Psoas muscle (tissue), 8 donors: ENCODE measurements around the gene RGS3. TPM values are rescaled to one million over a fixed set of nuclear protein-coding genes. Genes with fewer than 3 reads are reported as not detected.
A peak's percentile ranks its signal among the peaks of the same experiment; 100 is the strongest.

Source experiments
- ATAC-seq, 4 donors: fragments of 200-7000 bp; cut with Tn5 transposase; one replicate each; pipeline ENCODE4 v1.9.1; 2020; ENCODE audit warnings: moderate library complexity in 3 of 4, mild to moderate bottlenecking in 2 of 4
- DNase-seq, 2 donors: peaks; one replicate each; pipeline ENCODE4 v3.0.0-alpha.2; 2020
- H3K27ac ChIP-seq: fragments of 200-600 bp; one replicate; pipeline ENCODE4 v1.8.0; 2022
- H3K27me3 ChIP-seq, 3 donors: fragments of 200-600 bp in 1 of 3; one replicate each; pipeline versions ENCODE4 v1.6.1 to v1.8.0; 2013 to 2022; ENCODE audit warnings: low read length in 2 of 3, mild to moderate bottlenecking in 2 of 3, moderate library complexity in 1 of 3; ENCODE audit not compliant: insufficient read depth in 3 of 3
- H3K36me3 ChIP-seq, 2 donors: fragments of 200-600 bp in 1 of 2; one replicate each; pipeline versions ENCODE4 v1.6.1 to v1.8.0; 2013 to 2022; ENCODE audit warnings: low read depth in 1 of 2, mild to moderate bottlenecking in 1 of 2, moderate library complexity in 1 of 2; ENCODE audit not compliant: insufficient read depth in 1 of 2
- H3K4me1 ChIP-seq: fragments of 200-600 bp; one replicate; pipeline ENCODE4 v1.8.0; 2022
- H3K4me3 ChIP-seq: fragments of 200-600 bp; one replicate; pipeline ENCODE4 v1.8.0; 2022; ENCODE audit warnings: mild to moderate bottlenecking
- H3K9me3 ChIP-seq: fragments of 200-600 bp; one replicate; pipeline ENCODE4 v1.8.0; 2022
- WGBS, 3 donors: extraction: QIAGEN DNeasy Blood & Tissue Kit; methylation state at CpG; one replicate each; pipeline versions ENCODE4 v1.1.6 to v1.1.7; 2013; 5-methylcytosine and 5-hydroxymethylcytosine counted together
- intact Hi-C, 2 donors: fragments of 100-400 bp; cut with DNase I; formaldehyde crosslinking; loops; one replicate each; pipeline versions ENCODE4 v1.11.0 to v1.14.2; 2022
- polyA plus RNA-seq, 3 donors: library from polyadenylated mRNA; stranded (reverse); fragments of 200-250 nt; gene quantifications; one replicate each; pipeline ENCODE4 v1.2.3, GENCODE V29; 2013
- total RNA-seq, 4 donors: library from RNA; stranded (reverse); fragmentation: NEBNext Ultra II Directional in 2 of 4; extraction: Animal tissue kit (Norgen Biotek cat#: 25700) in 2 of 4; gene quantifications; one replicate each; pipeline versions ENCODE4 v1.2.1 to v1.2.4, GENCODE V29; 2021 to 2023
- TF ChIP-seq, protein P1 (sequence below): fragments of 200-600 bp; IDR thresholded peaks from one replicate; pipeline ENCODE4 v1.8.0; 2022; ENCODE audit warnings: antibody characterized with exemption
- donor health status: healthy with polysubstance abuse.
- donor health status: DM: no; HTN: no; CAD: no; lungs with moderate emphysema.
- donor health status: Bipolar disorder and iron deficiency.
- donor health status: healthy.
- donor health status: DM: yes; HTN: yes; CAD: no.
- donor health status: DM: no; HTN: no; CAD: no.
- donor health status: DM: no; HTN: no; CAD: no.
- donor health status: DM: yes; HTN: yes; CAD: no.

The RGS3 gene
- total and polyA plus RNA-seq, 7 donors = 7.1 to 38.1 (median 14.6) TPM

DNA sequence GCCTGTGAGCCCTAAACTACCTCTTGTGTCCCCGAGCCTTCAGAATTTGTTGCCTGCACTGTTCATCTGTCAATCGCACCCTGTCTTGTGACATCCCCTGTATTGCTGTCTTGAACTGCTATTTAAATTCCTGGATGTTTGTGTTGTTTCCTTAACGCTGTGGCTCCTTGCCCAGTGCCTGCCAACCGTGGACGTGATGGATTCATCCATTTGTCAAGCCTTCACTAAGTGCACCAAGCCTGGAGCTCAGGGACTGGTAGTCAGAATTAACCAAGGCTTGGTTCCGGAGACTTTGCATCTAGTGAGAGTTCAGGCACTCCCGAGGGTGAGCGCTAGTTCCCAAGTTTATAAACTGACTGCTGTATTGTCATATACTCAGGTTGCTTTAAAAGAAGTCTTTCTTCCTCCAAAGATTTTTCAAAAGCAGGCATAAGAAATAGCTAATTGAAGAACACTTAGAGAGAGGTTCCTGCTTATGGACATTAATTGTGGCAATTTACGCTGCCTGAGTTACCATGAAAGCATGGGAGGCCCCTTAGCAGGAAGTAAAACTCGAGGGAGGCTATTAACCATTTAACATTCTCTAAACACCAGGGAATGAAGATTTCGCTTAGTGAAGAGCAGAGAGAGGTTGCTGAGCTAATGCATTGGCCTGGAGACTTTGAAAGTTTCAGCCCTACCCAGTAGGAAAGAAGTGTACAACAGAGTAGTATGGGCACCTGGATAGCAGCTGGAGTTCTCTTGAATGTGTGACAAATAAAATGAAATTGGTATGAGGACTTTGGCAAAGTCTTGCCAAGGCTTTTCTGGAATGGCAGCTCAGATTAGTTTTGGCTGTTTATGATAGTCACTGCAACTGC, 29.0 kb downstream of the RGS3 start:
- WGBS, 3 donors = 25 to 31% (median 28%) methylated on average over 11 of the region's 11 CpGs
- no peaks in the 10 kb centered on the region for H3K36me3 ChIP-seq
- intact Hi-C loops = loop anchor here in 1 of 2 donors (5.0 kb wide), 1 partner anchor 55 kb away; no protein-coding TSS in a partner anchor
- H3K27me3 ChIP-seq = no peaks in the 10 kb centered on the region
- no peak overlapping the region for H3K4me3 ChIP-seq
- TF ChIP-seq, protein P1, sequence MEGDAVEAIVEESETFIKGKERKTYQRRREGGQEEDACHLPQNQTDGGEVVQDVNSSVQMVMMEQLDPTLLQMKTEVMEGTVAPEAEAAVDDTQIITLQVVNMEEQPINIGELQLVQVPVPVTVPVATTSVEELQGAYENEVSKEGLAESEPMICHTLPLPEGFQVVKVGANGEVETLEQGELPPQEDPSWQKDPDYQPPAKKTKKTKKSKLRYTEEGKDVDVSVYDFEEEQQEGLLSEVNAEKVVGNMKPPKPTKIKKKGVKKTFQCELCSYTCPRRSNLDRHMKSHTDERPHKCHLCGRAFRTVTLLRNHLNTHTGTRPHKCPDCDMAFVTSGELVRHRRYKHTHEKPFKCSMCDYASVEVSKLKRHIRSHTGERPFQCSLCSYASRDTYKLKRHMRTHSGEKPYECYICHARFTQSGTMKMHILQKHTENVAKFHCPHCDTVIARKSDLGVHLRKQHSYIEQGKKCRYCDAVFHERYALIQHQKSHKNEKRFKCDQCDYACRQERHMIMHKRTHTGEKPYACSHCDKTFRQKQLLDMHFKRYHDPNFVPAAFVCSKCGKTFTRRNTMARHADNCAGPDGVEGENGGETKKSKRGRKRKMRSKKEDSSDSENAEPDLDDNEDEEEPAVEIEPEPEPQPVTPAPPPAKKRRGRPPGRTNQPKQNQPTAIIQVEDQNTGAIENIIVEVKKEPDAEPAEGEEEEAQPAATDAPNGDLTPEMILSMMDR = no peak
- H3K27ac ChIP-seq = peak overlapping the region; percentile 79
- ATAC-seq = peak; percentile 18 to 70 (median 52)
- DNase-seq = peak in 1 of 2 donors; percentile 46
- H3K4me1 ChIP-seq = peaks cover 44% of the 10 kb centered on the region
- H3K9me3 ChIP-seq = no peaks in the 10 kb centered on the region

DNA sequence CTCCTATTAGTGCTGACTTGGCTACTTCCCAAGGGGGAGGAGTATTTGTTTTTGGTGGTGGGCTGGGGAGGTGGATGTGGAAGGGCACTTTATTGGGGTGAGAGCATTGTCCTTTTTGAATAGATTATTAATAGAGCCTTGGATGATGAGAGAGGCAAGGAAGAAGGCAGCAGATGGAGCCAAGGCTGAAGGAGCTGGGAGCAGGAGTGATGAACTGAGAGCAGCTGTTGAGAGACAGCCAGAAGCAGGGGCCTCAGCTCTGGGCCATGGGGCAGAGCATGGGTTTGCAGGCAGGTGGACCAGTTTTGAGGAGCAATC, 29.6 kb downstream of the RGS3 start:
- TF ChIP-seq, protein P1 = no peak
- Histone ChIP-seq H3K4me1 (peaks cover 39% of the 10 kb centered on the region), H3K27me3 (no peaks in the 10 kb centered on the region), H3K27ac (peak overlapping the region; percentile 79), H3K36me3 (no peaks in the 10 kb centered on the region), H3K4me3 (no peak overlapping the region), H3K9me3 (no peaks in the 10 kb centered on the region)
- intact Hi-C loops = loop anchor here in 1 of 2 donors (5.0 kb wide), 1 partner anchor 54 kb away; no protein-coding TSS in a partner anchor
- ATAC-seq (peak in 1 of 4 donors; percentile 25), DNase-seq (no peak)

DNA sequence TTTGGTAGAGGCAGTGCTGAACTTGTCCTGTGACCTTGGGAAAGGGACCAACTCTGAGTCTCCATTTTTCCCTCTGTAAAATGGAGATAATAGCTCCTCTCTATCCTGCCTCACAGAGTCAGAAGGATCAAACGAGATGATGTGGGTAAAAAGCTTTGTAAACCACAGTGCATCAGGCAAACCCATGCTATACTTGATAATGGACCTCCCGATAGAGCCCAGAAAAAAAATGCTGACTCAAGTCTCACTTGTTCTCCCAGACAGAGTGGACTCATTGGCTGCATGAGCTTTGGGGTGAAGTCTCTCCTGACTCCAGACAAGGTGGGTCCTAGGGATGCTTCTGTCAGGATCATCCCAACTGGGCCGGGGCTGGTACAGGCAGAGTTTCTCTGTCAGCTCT, 32.0 kb downstream of the RGS3 start:
- Histone ChIP-seq H3K9me3 (no peaks in the 10 kb centered on the region), H3K36me3 (no peaks in the 10 kb centered on the region), H3K27me3 (no peaks in the 10 kb centered on the region), H3K4me1 (peaks cover 26% of the 10 kb centered on the region), H3K27ac (no peak overlapping the region), H3K4me3 (no peak overlapping the region)
- 94 to 96% (median 95%) methylated on average over 3 of the region's 3 CpGs for WGBS, 3 donors
- ATAC-seq (no peak), DNase-seq (no peak)
- intact Hi-C loops = loop anchor here in 1 of 2 donors (5.0 kb wide), 1 partner anchor 37 kb away; no protein-coding TSS in a partner anchor
- TF ChIP-seq, protein P1 = no peak

DNA sequence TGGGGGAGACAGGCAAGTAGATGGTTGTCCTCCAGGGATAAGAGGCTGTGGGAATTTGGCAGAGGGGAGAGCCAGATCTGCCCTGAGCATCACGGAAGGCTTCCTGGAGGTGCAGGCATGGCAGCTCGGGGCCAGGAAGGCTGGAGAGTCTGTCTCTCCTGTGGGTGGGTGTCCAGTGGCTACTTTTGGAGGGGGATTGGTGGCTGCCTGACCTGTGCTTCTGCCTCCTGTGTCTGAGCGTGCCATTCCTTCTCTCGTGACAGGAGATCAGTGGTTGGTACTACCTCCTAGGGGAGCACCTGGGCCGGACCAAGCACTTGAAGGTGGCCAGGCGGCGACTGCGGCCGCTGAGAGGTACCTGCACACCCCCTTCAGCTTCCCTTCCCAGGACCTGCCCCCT, 33.5 kb downstream of the RGS3 start:
- Histone ChIP-seq H3K36me3 (no peaks in the 10 kb centered on the region), H3K9me3 (no peaks in the 10 kb centered on the region), H3K4me1 (peaks cover 22% of the 10 kb centered on the region), H3K27me3 (no peaks in the 10 kb centered on the region), H3K4me3 (no peak overlapping the region), H3K27ac (no peak overlapping the region)
- 93 to 96% (median 95%) methylated on average over 9 of the region's 9 CpGs for WGBS, 3 donors
- no peak for ATAC-seq
- no peak for DNase-seq
- intact Hi-C loops = loop anchor here in 1 of 2 donors (5.0 kb wide), 1 partner anchor 35 kb away; no protein-coding TSS in a partner anchor
- TF ChIP-seq, protein P1 = no peak
